Right atrium auricular region (tissue), 2 donors: ENCODE measurements around the gene ADARB2. TPM values are rescaled to one million over a fixed set of nuclear protein-coding genes. Genes with fewer than 3 reads are reported as not detected.
"Not testable (repeated sequence)": the region's sequence is repeated elsewhere in the genome, so short reads cannot be mapped to it uniquely, and the experiment has no call there.

Experiments
- DNase-seq: peaks from one replicate; pipeline ENCODE4 v3.0.0-alpha.2; 2019; ENCODE audit warnings: low spot score
- H3K27ac ChIP-seq, 2 donors: fragments of 200-600 bp; sonication (generic); 1 replicate in 1 of 2; 2 replicates in 1 of 2; pipeline ENCODE4 v1.5.1; 2016 to 2019
- H3K27me3 ChIP-seq, 2 donors: fragments of 200-600 bp; sonication (generic); one replicate each; pipeline versions ENCODE4 v1.5.1 to v1.6.0; 2017 to 2019
- H3K36me3 ChIP-seq: fragments of 200-600 bp; sonication (generic); one replicate; pipeline ENCODE4 v1.5.1; 2016
- H3K4me1 ChIP-seq, 2 donors: fragments of 200-600 bp; sonication (generic); one replicate each; pipeline versions ENCODE4 v1.5.1 to v1.6.0; 2017 to 2019
- H3K4me3 ChIP-seq, 2 donors: fragments of 200-600 bp; sonication (generic); 1 replicate in 1 of 2; 2 replicates in 1 of 2; pipeline ENCODE4 v1.5.1; 2017 to 2019; ENCODE audit warnings: mild to moderate bottlenecking in 1 of 2, moderate library complexity in 1 of 2
- H3K9me3 ChIP-seq, 2 donors: fragments of 200-600 bp; sonication (generic); one replicate each; pipeline ENCODE4 v1.5.1; 2019
- total RNA-seq, 2 donors: library from RNA; depleted of rRNA; stranded (reverse); fragments of >200 nt; gene quantifications; one replicate each; pipeline ENCODE4 v1.1.0, GENCODE V29; 2016
- TF ChIP-seq, protein P1 (sequence below), 2 donors: fragments of 200-600 bp; sonication (generic); IDR thresholded peaks; one replicate each; pipeline ENCODE4 v1.5.1; 2019; ENCODE audit warnings: antibody characterized with exemption in 2 of 2

Gene ADARB2
- total RNA-seq, 2 donors from 2014 or later, result 0.33 to 0.71 TPM

DNA sequence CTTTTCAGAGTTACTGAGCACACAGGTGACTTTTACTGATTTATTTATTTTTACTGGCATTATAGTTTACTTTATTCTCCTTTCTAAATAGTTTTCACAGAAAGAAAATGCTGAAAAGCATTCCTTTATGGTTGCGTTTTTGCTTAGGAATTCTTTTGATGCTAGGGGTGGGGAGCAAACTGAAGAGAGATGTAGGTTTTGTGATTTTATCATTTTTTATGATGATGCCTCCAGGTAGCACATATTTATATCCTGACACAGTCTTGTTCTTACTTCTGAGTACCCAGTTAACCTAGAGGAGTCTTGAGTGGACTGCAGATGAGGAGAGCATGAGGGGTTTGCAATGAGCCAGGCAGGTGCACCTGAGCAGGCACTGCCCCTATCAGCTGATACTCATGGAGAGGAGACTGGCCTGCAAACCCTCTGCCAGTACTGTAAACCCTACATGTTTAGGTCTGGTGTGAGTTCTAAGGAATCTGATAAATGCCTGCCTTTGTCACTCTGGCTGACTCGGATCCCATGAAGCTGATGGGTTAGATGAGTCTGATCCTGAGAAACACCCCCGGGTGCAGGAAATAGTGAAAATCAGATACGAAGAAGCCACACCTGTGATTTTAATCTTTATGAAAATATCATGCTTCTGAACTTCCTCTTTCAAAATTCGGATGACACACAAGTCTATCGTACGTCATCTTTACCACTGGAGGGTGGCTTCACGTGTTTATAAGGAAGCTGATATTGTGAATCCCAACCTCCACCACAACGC lies 378.3 kb downstream of the ADARB2 start:
- Histone ChIP-seq H3K36me3 (no peaks in the 10 kb centered on the region), H3K27me3 (no peaks in the 10 kb centered on the region), H3K4me3 (no peak overlapping the region), H3K27ac (no peak overlapping the region), H3K9me3 (no peaks in the 10 kb centered on the region), H3K4me1 (no peaks in the 10 kb centered on the region)
- TF ChIP-seq, protein P1, sequence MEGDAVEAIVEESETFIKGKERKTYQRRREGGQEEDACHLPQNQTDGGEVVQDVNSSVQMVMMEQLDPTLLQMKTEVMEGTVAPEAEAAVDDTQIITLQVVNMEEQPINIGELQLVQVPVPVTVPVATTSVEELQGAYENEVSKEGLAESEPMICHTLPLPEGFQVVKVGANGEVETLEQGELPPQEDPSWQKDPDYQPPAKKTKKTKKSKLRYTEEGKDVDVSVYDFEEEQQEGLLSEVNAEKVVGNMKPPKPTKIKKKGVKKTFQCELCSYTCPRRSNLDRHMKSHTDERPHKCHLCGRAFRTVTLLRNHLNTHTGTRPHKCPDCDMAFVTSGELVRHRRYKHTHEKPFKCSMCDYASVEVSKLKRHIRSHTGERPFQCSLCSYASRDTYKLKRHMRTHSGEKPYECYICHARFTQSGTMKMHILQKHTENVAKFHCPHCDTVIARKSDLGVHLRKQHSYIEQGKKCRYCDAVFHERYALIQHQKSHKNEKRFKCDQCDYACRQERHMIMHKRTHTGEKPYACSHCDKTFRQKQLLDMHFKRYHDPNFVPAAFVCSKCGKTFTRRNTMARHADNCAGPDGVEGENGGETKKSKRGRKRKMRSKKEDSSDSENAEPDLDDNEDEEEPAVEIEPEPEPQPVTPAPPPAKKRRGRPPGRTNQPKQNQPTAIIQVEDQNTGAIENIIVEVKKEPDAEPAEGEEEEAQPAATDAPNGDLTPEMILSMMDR (IDR thresholded peaks at IDR 0.05), result no peak
- no peak for DNase-seq

DNA sequence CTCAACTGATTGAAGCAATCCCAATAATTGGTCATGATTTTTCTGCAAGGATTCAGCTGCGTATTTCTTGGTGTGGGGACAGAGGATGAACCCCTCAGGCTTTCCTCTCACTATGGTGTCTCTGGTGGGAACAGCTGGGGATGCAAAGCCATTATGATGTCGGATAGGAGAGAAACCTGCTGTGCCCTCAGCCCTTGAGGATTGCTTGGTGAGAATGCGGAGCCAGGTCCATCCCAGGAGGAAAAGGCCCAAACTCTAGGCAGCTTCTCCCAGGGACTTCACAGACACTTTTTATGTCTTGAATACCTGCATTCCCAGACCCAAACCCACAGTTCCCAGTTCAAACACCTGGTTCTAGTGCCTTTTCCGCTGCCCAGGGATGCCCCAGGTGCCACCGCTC lies 379.2 kb downstream of the ADARB2 start:
- Histone ChIP-seq H3K27ac (no peak overlapping the region), H3K4me3 (no peak overlapping the region), H3K27me3 (no peaks in the 10 kb centered on the region), H3K9me3 (no peaks in the 10 kb centered on the region), H3K36me3 (no peaks in the 10 kb centered on the region), H3K4me1 (no peaks in the 10 kb centered on the region)
- DNase-seq, result no peak
- TF ChIP-seq, protein P1 (IDR thresholded peaks at IDR 0.05), result no peak

DNA sequence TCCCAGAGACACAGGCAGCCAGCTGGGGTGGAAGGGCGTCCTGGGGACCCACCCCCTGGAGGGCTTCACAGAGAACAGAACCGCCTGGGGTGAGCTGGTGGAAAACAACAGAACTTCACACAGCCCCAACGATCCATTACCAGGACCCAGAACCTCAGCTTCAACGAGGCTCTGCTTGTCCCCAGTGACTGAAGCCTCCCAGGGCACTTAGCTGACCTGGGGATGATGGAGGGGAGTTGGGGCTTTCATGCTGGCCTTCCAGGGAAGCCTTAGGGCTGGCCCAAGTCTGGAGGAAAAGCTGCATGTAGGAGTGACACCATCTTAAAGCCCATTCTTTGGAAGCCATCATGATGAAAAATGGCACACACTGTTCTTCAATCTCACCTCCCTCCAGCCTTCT lies 381.0 kb downstream of the ADARB2 start:
- no peak overlapping the region for H3K27ac ChIP-seq
- H3K27me3 ChIP-seq, result no peaks in the 10 kb centered on the region
- H3K9me3 ChIP-seq, result no peaks in the 10 kb centered on the region
- DNase-seq, result no peak
- no peak overlapping the region for H3K4me3 ChIP-seq
- TF ChIP-seq, protein P1 (IDR thresholded peaks at IDR 0.05), result no peak
- H3K4me1 ChIP-seq, result no peaks in the 10 kb centered on the region
- H3K36me3 ChIP-seq, result no peaks in the 10 kb centered on the region

DNA sequence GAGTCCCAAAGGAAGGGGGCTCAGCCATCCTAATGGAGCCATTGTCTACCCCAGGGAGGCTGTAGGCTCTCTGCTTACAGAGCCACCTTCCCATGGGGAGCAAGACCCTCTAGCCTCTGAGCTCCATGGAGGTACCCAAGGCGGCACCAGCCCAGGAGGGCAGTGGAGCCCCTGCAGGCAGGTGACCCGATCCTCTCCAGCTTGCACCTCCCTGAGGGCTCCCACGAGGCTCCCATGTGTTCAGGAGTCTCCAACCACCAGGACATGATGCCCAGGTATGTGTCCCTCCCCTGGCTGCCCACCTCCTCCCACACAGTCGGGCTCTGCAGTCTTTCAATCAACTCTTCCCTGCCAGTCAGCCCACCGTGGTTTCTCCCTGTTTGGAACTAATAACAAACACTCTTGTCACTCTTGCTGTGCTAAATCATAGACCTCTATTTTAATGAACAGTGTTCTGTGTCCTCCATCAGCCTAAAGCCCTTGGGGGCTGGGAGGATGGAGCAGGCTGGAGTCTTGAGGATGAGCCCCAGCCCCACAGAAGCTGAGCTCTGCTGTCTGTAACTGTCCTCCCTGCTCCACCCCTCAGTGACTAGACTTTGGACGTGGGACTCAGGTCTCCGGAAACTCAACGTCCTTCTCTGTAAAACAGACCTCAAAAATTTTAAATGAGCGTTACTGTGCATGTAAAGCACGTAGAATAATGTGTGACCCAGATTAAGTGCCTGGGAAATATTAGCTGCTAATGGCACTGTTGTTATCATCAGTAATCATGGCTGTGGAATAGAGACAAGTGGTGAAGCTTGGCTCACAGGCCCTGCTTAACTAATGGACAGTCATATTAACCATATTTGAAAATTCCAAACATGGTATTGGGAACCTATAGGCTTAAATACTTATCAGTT lies 382.3 kb downstream of the ADARB2 start:
- TF ChIP-seq, protein P1 (IDR thresholded peaks at IDR 0.05), result no peak
- Histone ChIP-seq H3K4me1 (no peaks in the 10 kb centered on the region), H3K27me3 (no peaks in the 10 kb centered on the region), H3K4me3 (no peak overlapping the region), H3K27ac (no peak overlapping the region), H3K9me3 (no peaks in the 10 kb centered on the region), H3K36me3 (no peaks in the 10 kb centered on the region)
- no peak for DNase-seq

DNA sequence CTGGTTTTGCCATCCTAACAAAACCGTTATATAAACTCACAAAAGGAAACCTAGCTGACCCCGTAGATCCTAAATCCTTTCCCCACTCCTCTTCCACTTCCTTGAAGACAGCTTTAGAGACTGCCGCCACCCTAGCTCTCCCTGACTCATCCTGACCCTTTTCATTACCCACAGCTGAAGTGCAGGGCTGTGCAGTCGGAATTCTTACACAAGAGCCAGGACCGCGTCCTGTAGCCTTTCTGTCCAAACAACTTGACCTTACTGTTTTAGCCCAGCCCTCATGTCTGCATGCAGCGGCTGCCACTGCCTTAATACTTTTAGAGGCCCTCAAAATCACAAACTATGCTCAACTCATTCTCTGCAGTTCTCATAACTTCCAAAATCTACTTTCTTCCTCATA lies 385.0 kb downstream of the ADARB2 start:
- H3K36me3 ChIP-seq, H3K4me3 ChIP-seq, H3K27ac ChIP-seq, H3K4me1 ChIP-seq, DNase-seq, H3K27me3 ChIP-seq, H3K9me3 ChIP-seq: not testable (repeated sequence)

DNA sequence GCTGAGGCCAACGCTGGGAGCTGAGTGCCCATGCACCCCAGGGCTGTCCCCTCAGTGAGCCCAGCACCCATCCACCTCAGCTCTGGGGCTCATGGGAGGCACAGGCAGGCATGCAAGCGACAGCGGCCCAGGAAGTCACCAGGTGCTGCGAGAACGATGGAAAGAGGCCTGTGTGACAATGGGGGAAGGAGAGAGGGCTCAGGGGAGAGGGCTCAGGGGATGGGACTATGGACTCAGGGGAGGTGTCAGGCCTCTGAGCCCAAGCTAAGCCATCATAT lies 388.6 kb downstream of the ADARB2 start:
- no peak for DNase-seq

More for the DNA sequence above, 388.6 kb downstream of the ADARB2 start:
- Histone ChIP-seq H3K27ac (no peak overlapping the region), H3K9me3 (no peaks in the 10 kb centered on the region), H3K36me3 (no peaks in the 10 kb centered on the region), H3K4me1 (no peaks in the 10 kb centered on the region), H3K27me3 (no peaks in the 10 kb centered on the region), H3K4me3 (no peak overlapping the region)
- TF ChIP-seq, protein P1 (IDR thresholded peaks at IDR 0.05), result no peak
